Adrenal gland (tissue), 12 donors: ENCODE results near the gene RYR1. TPM values are rescaled to one million over a fixed set of nuclear protein-coding genes. Genes with fewer than 3 reads are reported as not detected.

Experiments used
- DNase-seq, 7 donors: peaks; one replicate each; pipeline ENCODE4 v3.0.0-alpha.2; 2019 to 2020
- H3K27ac ChIP-seq, 5 donors: fragments of 200-600 bp; sonication (generic) in 4 of 5; 1 replicate in 3 of 5; 2 replicates in 2 of 5; pipeline versions ENCODE4 v1.5.1 to v1.8.0; 2016 to 2020; ENCODE audit warnings: mild to moderate bottlenecking in 1 of 5
- H3K27me3 ChIP-seq: fragments of 200-600 bp; 2 replicates; pipeline ENCODE4 v1.8.0; 2021
- H3K36me3 ChIP-seq, 2 donors: fragments of 200-600 bp; replicated peaks in 1 of 2; 1 replicate in 1 of 2; 2 replicates in 1 of 2; pipeline versions ENCODE4 v1.5.1 to v1.8.0; 2018 to 2022
- H3K4me1 ChIP-seq, 2 donors: fragments of 200-600 bp; replicated peaks in 1 of 2; 1 replicate in 1 of 2; 2 replicates in 1 of 2; pipeline versions ENCODE4 v1.5.1 to v1.8.0; 2018 to 2021
- H3K4me3 ChIP-seq, 4 donors: fragments of 200-600 bp; sonication (generic) in 3 of 4; one replicate each; pipeline ENCODE4 v1.5.1; 2016 to 2018
- H3K9me3 ChIP-seq, 3 donors: fragments of 200-600 bp; sonication (generic) in 1 of 3; replicated peaks in 1 of 3; 1 replicate in 2 of 3; 2 replicates in 1 of 3; pipeline versions ENCODE4 v1.5.1 to v1.8.0; 2016 to 2021
- CTCF ChIP-seq, 6 experiments: fragments of 450-650 bp in 4 of 6; fragments of 200-600 bp in 2 of 6; sonication (generic) in 1 of 6; IDR thresholded peaks; 1 replicate in 5 of 6; 2 replicates in 1 of 6; pipeline versions ENCODE4 v1.5.1 to v1.8.0; 2016 to 2021; ENCODE audit warnings: antibody characterized with exemption in 6 of 6, mild to moderate bottlenecking in 2 of 6, moderate library complexity in 1 of 6
- POLR2A ChIP-seq, 2 donors: fragments of 450-650 bp; IDR thresholded peaks; one replicate each; pipeline ENCODE4 v1.6.1; 2017; ENCODE audit warnings: antibody characterized with exemption in 2 of 2, mild to moderate bottlenecking in 2 of 2, moderate library complexity in 1 of 2
- WGBS, 4 donors: extraction: QIAGEN DNeasy Blood & Tissue Kit in 2 of 4; methylation state at CpG; one replicate each; pipeline versions ENCODE4 v1.1.5 to v1.1.7; 2013 to 2017; 5-methylcytosine and 5-hydroxymethylcytosine counted together
- intact Hi-C, 2 donors: fragments of 100-400 bp; cut with DNase I; formaldehyde crosslinking; loops; one replicate each; pipeline versions ENCODE4 v1.14.1 to v1.15.0; 2022 to 2023
- polyA plus RNA-seq, 3 donors: library from polyadenylated mRNA; stranded (reverse); fragments of 200-250 nt in 2 of 3; fragments of 350-450 nt in 1 of 3; fragmentation: Illumina TruSeq in 1 of 3; extraction: RNeasy Lipid Tissue Mini Kit (QIAGEN cat#74804) in 1 of 3; gene quantifications; one replicate each; pipeline ENCODE4 v1.2.3, GENCODE V29; 2013 to 2014
- total RNA-seq, 9 donors: library from RNA; depleted of rRNA in 4 of 9; stranded (reverse); fragments of >200 nt in 4 of 9; fragments of 120-200 nt in 1 of 9; fragmentation: NEBNext Ultra II Directional in 1 of 9; extraction: Animal tissue kit (Norgen Biotek cat#: 25700) in 1 of 9; gene quantifications; one replicate each; pipeline versions ENCODE4 v1.1.0 to v1.2.4, GENCODE V29; 2013 to 2023
- donor health status: healthy with polysubstance abuse.
- donor health status: Bipolar disorder and iron deficiency.
- donor health status: DM: yes; HTN: yes; CAD: no.
- donor health status: DM: no; HTN: no; CAD: no.
- donor health status: DM: no; HTN: no; CAD: no.
- donor health status: DM: yes; HTN: yes; CAD: no.

Gene RYR1
- total and polyA plus RNA-seq, 12 donors: 0.90 to 10.0 (median 3.2) TPM

GRCh38 chr19:38417544-38418506 is 15.7 kb upstream of the RYR1 start:
- 8 to 14% (median 13%) methylated on average over 16 to 49 of the region's 49 CpGs for WGBS, 4 donors
- H3K4me1 ChIP-seq: peaks cover 0 to 11% of the 10 kb centered on the region in 2 donors
- H3K9me3 ChIP-seq: no peaks in the 10 kb centered on the region
- DNase-seq: peak in 6 of 7 donors; percentile 40 to 63 (median 48)
- H3K4me3 ChIP-seq: peak overlapping the region in 1 of 4 donors; percentile 43
- TF ChIP-seq CTCF (IDR thresholded peaks at IDR 0.05): no peak
- no peak for TF ChIP-seq POLR2A (IDR thresholded peaks at IDR 0.05)
- no peak overlapping the region for H3K27ac ChIP-seq
- intact Hi-C loops: no loop called here
- no peaks in the 10 kb centered on the region for H3K36me3 ChIP-seq
- H3K27me3 ChIP-seq: peaks cover 8% of the 10 kb centered on the region

GRCh38 chr19:38420935-38421334 is 12.6 kb upstream of the RYR1 start:
- H3K27ac ChIP-seq: no peak overlapping the region
- DNase-seq: no peak
- H3K4me1 ChIP-seq: peaks cover 0 to 11% of the 10 kb centered on the region in 2 donors
- no peaks in the 10 kb centered on the region for H3K36me3 ChIP-seq
- intact Hi-C loops: no loop called here
- peaks cover 8% of the 10 kb centered on the region for H3K27me3 ChIP-seq
- no peak overlapping the region for H3K4me3 ChIP-seq
- TF ChIP-seq POLR2A (IDR thresholded peaks at IDR 0.05) (no peak), CTCF (IDR thresholded peaks at IDR 0.05) (no peak)
- H3K9me3 ChIP-seq: no peaks in the 10 kb centered on the region
- WGBS, 4 donors: 73 to 90% (median 78%) methylated on average over 2 to 9 of the region's 9 CpGs

- intact Hi-C loops: no loop called here
- Histone ChIP-seq H3K9me3 (no peaks in the 10 kb centered on the region), H3K27ac (no peak overlapping the region), H3K4me1 (peaks cover 0 to 11% of the 10 kb centered on the region in 2 donors), H3K36me3 (no peaks in the 10 kb centered on the region), H3K27me3 (peaks cover 8% of the 10 kb centered on the region), H3K4me3 (no peak overlapping the region)
- WGBS, 4 donors: 68 to 84% (median 80%) methylated on average over 6 to 14 of the region's 14 CpGs
- DNase-seq: no peak
- TF ChIP-seq POLR2A (IDR thresholded peaks at IDR 0.05): no peak
- no peak for TF ChIP-seq CTCF (IDR thresholded peaks at IDR 0.05)
Observed at GRCh38 chr19:38421856-38422255, 11.6 kb upstream of the RYR1 start.

- no peaks in the 10 kb centered on the region for H3K9me3 ChIP-seq
- H3K27ac ChIP-seq: no peak overlapping the region
- peaks cover 0 to 11% of the 10 kb centered on the region in 2 donors for H3K4me1 ChIP-seq
- no peak for DNase-seq
- WGBS, 4 donors: 67 to 85% (median 77%) methylated on average over 4 to 7 of the region's 7 CpGs
- H3K4me3 ChIP-seq: no peak overlapping the region
- intact Hi-C loops: no loop called here
- H3K27me3 ChIP-seq: peaks cover 8% of the 10 kb centered on the region
- no peak for TF ChIP-seq CTCF (IDR thresholded peaks at IDR 0.05)
- no peak for TF ChIP-seq POLR2A (IDR thresholded peaks at IDR 0.05)
- no peaks in the 10 kb centered on the region for H3K36me3 ChIP-seq
Observed at GRCh38 chr19:38422438-38422837, 11.1 kb upstream of the RYR1 start.
